Measurements from ENCODE around the gene ZNF311. TPM values are rescaled to one million over a fixed set of nuclear protein-coding genes. Genes with fewer than 3 reads are reported as not detected.

Gene ZNF311
- total and polyA plus RNA-seq, 9 of the 15 experiments (the other 6 are each of a cell fraction or from before 2014, with no cell fraction given): 5.1 to 10.0 (median 7.5) TPM

DNA sequence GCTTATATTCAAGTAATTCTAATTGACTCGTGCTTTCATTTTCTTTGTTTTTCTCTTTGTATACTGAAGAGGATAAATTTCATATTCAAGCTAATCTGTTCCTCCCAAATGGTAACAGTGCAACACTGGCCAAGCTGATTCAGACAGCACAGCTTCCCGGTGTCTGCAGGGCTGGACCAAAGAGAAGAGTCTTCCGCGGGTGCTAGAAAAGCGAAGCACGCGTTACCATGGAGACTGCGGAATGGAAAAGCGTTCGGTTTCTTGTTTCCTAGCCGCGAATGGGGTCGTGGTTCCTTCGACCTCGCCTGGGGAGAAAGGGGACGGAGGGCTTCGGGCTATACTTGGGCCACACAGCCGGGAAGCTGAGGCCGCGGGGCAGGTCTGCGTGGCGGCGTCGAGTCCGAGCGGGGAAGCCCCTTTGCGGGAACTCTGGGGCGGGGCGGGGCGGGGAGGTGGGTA, 6.2 kb upstream of the ZNF311 start (continued):
- peak; percentile 34; the same call in 1 of the 2 replicates for TF ChIP-seq POLR2G (IDR thresholded peaks at IDR 0.05; ENCODE audit: low read depth, low read length)
- TF ChIP-seq, protein P1, sequence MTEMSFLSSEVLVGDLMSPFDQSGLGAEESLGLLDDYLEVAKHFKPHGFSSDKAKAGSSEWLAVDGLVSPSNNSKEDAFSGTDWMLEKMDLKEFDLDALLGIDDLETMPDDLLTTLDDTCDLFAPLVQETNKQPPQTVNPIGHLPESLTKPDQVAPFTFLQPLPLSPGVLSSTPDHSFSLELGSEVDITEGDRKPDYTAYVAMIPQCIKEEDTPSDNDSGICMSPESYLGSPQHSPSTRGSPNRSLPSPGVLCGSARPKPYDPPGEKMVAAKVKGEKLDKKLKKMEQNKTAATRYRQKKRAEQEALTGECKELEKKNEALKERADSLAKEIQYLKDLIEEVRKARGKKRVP (CRISPR knock-in tag; IDR thresholded peaks at IDR 0.05): no peak
- peak; percentile 45 for TF ChIP-seq TBP (optimal IDR thresholded peaks at IDR 0.05; ENCODE audit: low read depth, low read length)
- no peak for TF ChIP-seq ELF1 (tag; IDR thresholded peaks at IDR 0.05)
- TF ChIP-seq, protein P2, sequence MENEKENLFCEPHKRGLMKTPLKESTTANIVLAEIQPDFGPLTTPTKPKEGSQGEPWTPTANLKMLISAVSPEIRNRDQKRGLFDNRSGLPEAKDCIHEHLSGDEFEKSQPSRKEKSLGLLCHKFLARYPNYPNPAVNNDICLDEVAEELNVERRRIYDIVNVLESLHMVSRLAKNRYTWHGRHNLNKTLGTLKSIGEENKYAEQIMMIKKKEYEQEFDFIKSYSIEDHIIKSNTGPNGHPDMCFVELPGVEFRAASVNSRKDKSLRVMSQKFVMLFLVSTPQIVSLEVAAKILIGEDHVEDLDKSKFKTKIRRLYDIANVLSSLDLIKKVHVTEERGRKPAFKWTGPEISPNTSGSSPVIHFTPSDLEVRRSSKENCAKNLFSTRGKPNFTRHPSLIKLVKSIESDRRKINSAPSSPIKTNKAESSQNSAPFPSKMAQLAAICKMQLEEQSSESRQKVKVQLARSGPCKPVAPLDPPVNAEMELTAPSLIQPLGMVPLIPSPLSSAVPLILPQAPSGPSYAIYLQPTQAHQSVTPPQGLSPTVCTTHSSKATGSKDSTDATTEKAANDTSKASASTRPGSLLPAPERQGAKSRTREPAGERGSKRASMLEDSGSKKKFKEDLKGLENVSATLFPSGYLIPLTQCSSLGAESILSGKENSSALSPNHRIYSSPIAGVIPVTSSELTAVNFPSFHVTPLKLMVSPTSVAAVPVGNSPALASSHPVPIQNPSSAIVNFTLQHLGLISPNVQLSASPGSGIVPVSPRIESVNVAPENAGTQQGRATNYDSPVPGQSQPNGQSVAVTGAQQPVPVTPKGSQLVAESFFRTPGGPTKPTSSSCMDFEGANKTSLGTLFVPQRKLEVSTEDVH (IDR thresholded peaks at IDR 0.05; ENCODE audit: low read depth, partially characterized antibody): no peak
- TF ChIP-seq, protein P3, sequence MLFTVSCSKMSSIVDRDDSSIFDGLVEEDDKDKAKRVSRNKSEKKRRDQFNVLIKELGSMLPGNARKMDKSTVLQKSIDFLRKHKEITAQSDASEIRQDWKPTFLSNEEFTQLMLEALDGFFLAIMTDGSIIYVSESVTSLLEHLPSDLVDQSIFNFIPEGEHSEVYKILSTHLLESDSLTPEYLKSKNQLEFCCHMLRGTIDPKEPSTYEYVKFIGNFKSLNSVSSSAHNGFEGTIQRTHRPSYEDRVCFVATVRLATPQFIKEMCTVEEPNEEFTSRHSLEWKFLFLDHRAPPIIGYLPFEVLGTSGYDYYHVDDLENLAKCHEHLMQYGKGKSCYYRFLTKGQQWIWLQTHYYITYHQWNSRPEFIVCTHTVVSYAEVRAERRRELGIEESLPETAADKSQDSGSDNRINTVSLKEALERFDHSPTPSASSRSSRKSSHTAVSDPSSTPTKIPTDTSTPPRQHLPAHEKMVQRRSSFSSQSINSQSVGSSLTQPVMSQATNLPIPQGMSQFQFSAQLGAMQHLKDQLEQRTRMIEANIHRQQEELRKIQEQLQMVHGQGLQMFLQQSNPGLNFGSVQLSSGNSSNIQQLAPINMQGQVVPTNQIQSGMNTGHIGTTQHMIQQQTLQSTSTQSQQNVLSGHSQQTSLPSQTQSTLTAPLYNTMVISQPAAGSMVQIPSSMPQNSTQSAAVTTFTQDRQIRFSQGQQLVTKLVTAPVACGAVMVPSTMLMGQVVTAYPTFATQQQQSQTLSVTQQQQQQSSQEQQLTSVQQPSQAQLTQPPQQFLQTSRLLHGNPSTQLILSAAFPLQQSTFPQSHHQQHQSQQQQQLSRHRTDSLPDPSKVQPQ (CRISPR knock-in tag; IDR thresholded peaks at IDR 0.05; ENCODE audit: borderline replicate concordance): no peak
- TF ChIP-seq KDM5B (IDR thresholded peaks at IDR 0.05; ENCODE audit: insufficient replicate concordance, low read depth, low read length): no peak
- TF ChIP-seq POLR2H (tag; IDR thresholded peaks at IDR 0.05; ENCODE audit: low read depth): no peak
- no peak for TF ChIP-seq MEF2D (tag; conservative IDR thresholded peaks at IDR 0.05; ENCODE audit: low read depth)
- TF ChIP-seq ZNF696 (CRISPR knock-in tag; conservative IDR thresholded peaks at IDR 0.05): no peak
- TF ChIP-seq, protein P4, sequence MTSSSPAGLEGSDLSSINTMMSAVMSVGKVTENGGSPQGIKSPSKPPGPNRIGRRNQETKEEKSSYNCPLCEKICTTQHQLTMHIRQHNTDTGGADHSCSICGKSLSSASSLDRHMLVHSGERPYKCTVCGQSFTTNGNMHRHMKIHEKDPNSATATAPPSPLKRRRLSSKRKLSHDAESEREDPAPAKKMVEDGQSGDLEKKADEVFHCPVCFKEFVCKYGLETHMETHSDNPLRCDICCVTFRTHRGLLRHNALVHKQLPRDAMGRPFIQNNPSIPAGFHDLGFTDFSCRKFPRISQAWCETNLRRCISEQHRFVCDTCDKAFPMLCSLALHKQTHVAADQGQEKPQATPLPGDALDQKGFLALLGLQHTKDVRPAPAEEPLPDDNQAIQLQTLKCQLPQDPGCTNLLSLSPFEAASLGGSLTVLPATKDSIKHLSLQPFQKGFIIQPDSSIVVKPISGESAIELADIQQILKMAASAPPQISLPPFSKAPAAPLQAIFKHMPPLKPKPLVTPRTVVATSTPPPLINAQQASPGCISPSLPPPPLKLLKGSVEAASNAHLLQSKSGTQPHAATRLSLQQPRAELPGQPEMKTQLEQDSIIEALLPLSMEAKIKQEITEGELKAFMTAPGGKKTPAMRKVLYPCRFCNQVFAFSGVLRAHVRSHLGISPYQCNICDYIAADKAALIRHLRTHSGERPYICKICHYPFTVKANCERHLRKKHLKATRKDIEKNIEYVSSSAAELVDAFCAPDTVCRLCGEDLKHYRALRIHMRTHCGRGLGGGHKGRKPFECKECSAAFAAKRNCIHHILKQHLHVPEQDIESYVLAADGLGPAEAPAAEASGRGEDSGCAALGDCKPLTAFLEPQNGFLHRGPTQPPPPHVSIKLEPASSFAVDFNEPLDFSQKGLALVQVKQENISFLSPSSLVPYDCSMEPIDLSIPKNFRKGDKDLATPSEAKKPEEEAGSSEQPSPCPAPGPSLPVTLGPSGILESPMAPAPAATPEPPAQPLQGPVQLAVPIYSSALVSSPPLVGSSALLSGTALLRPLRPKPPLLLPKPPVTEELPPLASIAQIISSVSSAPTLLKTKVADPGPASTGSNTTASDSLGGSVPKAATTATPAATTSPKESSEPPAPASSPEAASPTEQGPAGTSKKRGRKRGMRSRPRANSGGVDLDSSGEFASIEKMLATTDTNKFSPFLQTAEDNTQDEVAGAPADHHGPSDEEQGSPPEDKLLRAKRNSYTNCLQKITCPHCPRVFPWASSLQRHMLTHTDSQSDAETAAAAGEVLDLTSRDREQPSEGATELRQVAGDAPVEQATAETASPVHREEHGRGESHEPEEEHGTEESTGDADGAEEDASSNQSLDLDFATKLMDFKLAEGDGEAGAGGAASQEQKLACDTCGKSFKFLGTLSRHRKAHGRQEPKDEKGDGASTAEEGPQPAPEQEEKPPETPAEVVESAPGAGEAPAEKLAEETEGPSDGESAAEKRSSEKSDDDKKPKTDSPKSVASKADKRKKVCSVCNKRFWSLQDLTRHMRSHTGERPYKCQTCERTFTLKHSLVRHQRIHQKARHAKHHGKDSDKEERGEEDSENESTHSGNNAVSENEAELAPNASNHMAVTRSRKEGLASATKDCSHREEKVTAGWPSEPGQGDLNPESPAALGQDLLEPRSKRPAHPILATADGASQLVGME (CRISPR knock-in tag; IDR thresholded peaks at IDR 0.05): 0 out of 2 replicates have a peak, but pooled peaks have one; percentile 23
- peak; percentile 79; the same call in 1 of the 2 replicates for TF ChIP-seq ZBTB7A (IDR thresholded peaks at IDR 0.05; ENCODE audit: borderline replicate concordance, control insufficient read depth, low read depth, low read length)
- no peak for TF ChIP-seq CHD4 (IDR thresholded peaks at IDR 0.05; ENCODE audit: insufficient read depth, insufficient replicate concordance, low read depth, low read length, poor library complexity, severe bottlenecking)
- no peak for TF ChIP-seq ZNF717 (CRISPR knock-in tag; IDR thresholded peaks at IDR 0.05)
- no peak for TF ChIP-seq ZBED1 (IDR thresholded peaks at IDR 0.05)
